ENCODE results near the gene TFE3. TPM values are rescaled to one million over a fixed set of nuclear protein-coding genes. Genes with fewer than 3 reads are reported as not detected.

TFE3 gene
- total RNA-seq, 1 experiment from 2014 or later, result 59.8 TPM

DNA sequence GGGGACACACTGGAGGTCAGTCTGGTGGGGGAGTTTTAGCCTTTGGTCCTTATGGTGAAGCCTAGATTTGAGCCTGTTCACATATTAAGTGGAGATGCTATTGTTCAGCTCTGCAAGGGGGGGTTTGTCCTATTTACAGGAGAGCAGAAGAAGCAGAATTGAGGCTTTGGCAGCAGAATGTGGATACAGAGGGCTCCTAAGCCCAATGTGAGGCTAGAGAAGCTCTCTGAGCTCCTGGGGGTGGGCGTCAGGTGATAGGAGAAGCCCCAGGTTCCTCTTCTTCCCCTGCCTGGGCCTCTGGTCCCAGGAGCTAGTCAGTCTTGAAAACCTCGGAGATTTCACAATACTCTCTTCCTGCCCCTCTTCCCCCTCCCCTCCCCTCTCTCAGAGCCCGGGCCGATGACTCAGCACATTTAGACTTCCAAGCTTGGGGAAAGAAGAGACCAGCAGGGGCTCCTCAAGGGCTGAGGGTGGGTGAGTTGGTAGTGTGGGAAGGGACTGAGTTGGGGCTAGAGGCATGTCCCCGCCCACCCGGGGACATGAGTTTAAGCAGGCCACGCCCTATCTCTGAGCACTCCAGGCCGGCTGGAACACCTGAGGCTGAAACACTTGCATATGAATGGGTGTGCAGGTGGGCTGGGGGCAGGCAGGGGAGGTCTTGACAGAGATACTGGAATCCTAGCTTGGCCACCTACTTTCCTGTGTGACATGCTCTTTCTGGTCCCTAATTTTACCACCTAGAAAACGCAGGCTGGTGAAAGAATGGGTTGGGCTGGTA, 3.4 kb downstream of the TFE3 start:
- peak overlapping the region; percentile 90 to 96 for H3K4me3 Mint-ChIP-seq
- TF ChIP-seq, protein P1, sequence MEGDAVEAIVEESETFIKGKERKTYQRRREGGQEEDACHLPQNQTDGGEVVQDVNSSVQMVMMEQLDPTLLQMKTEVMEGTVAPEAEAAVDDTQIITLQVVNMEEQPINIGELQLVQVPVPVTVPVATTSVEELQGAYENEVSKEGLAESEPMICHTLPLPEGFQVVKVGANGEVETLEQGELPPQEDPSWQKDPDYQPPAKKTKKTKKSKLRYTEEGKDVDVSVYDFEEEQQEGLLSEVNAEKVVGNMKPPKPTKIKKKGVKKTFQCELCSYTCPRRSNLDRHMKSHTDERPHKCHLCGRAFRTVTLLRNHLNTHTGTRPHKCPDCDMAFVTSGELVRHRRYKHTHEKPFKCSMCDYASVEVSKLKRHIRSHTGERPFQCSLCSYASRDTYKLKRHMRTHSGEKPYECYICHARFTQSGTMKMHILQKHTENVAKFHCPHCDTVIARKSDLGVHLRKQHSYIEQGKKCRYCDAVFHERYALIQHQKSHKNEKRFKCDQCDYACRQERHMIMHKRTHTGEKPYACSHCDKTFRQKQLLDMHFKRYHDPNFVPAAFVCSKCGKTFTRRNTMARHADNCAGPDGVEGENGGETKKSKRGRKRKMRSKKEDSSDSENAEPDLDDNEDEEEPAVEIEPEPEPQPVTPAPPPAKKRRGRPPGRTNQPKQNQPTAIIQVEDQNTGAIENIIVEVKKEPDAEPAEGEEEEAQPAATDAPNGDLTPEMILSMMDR (conservative IDR thresholded peaks at IDR 0.05), result no peak
- H2BK5ac ChIP-seq (ENCODE audit: insufficient read length, low read length), result peak overlapping the region; percentile 76
- H3K36me3 Mint-ChIP-seq (ENCODE audit: insufficient read depth in 1 of 3, low read depth in 3 of 3), result peaks cover 31 to 44% (median 43%) of the 10 kb centered on the region in 3 experiments
- no CpG with 5 or more reads among the region's 9 CpGs for WGBS (ENCODE audit: extremely low coverage, insufficient read length, low lambda C conversion rate)
- H2AK5ac ChIP-seq (ENCODE audit: insufficient read length, low read length), result no peak overlapping the region
- no peak overlapping the region for H3K23ac ChIP-seq (ENCODE audit: insufficient read length, low read depth, low read length)
- no peaks in the 10 kb centered on the region for H3K27me3 Mint-ChIP-seq (ENCODE audit: low read depth)
- peak overlapping the region; percentile 48 for H4K91ac ChIP-seq (ENCODE audit: insufficient read length, low read depth, low read length)
- no peak overlapping the region for H2AFZ ChIP-seq (ENCODE audit: low read length)
- H4K5ac ChIP-seq (ENCODE audit: insufficient read length, low read depth, low read length), result peak overlapping the region; percentile 65
- H2BK15ac ChIP-seq (ENCODE audit: low read depth, low read length), result no peak overlapping the region
- no peak overlapping the region for H4K8ac ChIP-seq (replicated peaks; ENCODE audit: insufficient read length, low read depth, low read length)
- peak overlapping the region; percentile 57 for H3K9ac ChIP-seq (ENCODE audit: extremely low read depth, insufficient read length, low read length)
- peaks cover 5% of the 10 kb centered on the region for H3K4me1 ChIP-seq (ENCODE audit: insufficient read depth, low read length)
- H3K18ac ChIP-seq (ENCODE audit: insufficient read length, low read depth, low read length), result peak overlapping the region; percentile 27
- no peak overlapping the region for H2BK20ac ChIP-seq (ENCODE audit: low read depth, low read length, poor library complexity, severe bottlenecking)
- peaks cover 8% of the 10 kb centered on the region for H3K79me1 ChIP-seq (ENCODE audit: insufficient read depth, low read depth, low read length, poor library complexity, severe bottlenecking)
- no peak overlapping the region for H3K14ac ChIP-seq (ENCODE audit: insufficient read depth, low read length)
- H3K27ac Mint-ChIP-seq, result peak overlapping the region; percentile 97 to 100 (median 98)
- DNase-seq, result peak; percentile 97
- no peaks in the 10 kb centered on the region for H3K9me3 ChIP-seq (ENCODE audit: control insufficient read depth, low read depth, low read length)
- H3K27ac ChIP-seq (ENCODE audit: insufficient read length, low read depth, low read length), result peak overlapping the region; percentile 98
- peak overlapping the region; percentile 96 for H3K4me2 ChIP-seq (ENCODE audit: insufficient read depth, insufficient read length, low read length)
- peaks cover 7% of the 10 kb centered on the region for H3K23me2 ChIP-seq (ENCODE audit: insufficient read length, low read depth, low read length, poor library complexity, severe bottlenecking)
- no peak overlapping the region for H3T11ph ChIP-seq (ENCODE audit: low read length)
- no peak overlapping the region for H3K56ac ChIP-seq (ENCODE audit: insufficient read length, low read depth, low read length)
- H4K20me1 ChIP-seq (ENCODE audit: control insufficient read depth, insufficient read depth, insufficient read length), result no peaks in the 10 kb centered on the region
- peaks cover 12% of the 10 kb centered on the region; the same call in 1 of the 2 replicates for H3K79me2 ChIP-seq (ENCODE audit: insufficient read depth, low read length)
- no peaks in the 10 kb centered on the region for H3K27me3 ChIP-seq (ENCODE audit: insufficient read depth, low read length)
- H3K4ac ChIP-seq (ENCODE audit: low read depth, low read length), result no peak overlapping the region; the same call in 1 of the 2 replicates
- peaks cover 21 to 22% of the 10 kb centered on the region in 2 experiments for H3K4me1 Mint-ChIP-seq
- H2BK12ac ChIP-seq (ENCODE audit: insufficient read length, low read depth, low read length), result peak overlapping the region; percentile 77
- peaks cover 67% of the 10 kb centered on the region in 2 experiments for H3K9me3 Mint-ChIP-seq
- H2BK120ac ChIP-seq (ENCODE audit: low read depth, low read length, poor library complexity, severe bottlenecking), result no peak overlapping the region

All from H9 (cell line).